ENCODE results near the gene ALPG. TPM values are rescaled to one million over a fixed set of nuclear protein-coding genes. Genes with fewer than 3 reads are reported as not detected.
"Not testable (repeated sequence)": the region's sequence is repeated elsewhere in the genome, so short reads cannot be mapped to it uniquely, and the experiment has no call there.

ALPG gene
- total and polyA plus RNA-seq, 2 donors (not counting 3 experiments of a cell fraction or from before 2014, with no cell fraction given): not detected

- TF ChIP-seq POLR2A (IDR thresholded peaks at IDR 0.05; ENCODE audit: low read depth, low read length) (no peak), MAX (IDR thresholded peaks at IDR 0.05; ENCODE audit: insufficient read depth, insufficient read length) (no peak), GATA2 (IDR thresholded peaks at IDR 0.05; ENCODE audit: insufficient read depth, insufficient read length, low read depth, low read length) (no peak), CTCF (IDR thresholded peaks at IDR 0.05; ENCODE audit: extremely low read depth in 1 of 2, insufficient read depth in 1 of 2, low read depth in 1 of 2, low read length in 2 of 2) (no peak), POLR2AphosphoS5 (IDR thresholded peaks at IDR 0.05; ENCODE audit: insufficient read depth, low read depth, low read length) (no peak), MYC (IDR thresholded peaks at IDR 0.05; ENCODE audit: low read depth, low read length) (no peak), FOS (IDR thresholded peaks at IDR 0.05; ENCODE audit: borderline replicate concordance, insufficient read depth, low read length) (no peak), EZH2 (IDR thresholded peaks at IDR 0.05; ENCODE audit: borderline replicate concordance, low read depth, low read length, severe bottlenecking) (no peak), JUN (IDR thresholded peaks at IDR 0.05; ENCODE audit: borderline replicate concordance, insufficient read depth, insufficient read length, low read depth) (no peak)
- dilution Hi-C loops (cut with MboI; ENCODE audit: extremely low pct_ligation_motif_present, low sequenced_read_pairs) (no loop called here), intact Hi-C loops (cut with micrococcal nuclease) (no loop called here)
- no peaks in the 10 kb centered on the region for H3K9me1 ChIP-seq (replicated peaks; ENCODE audit: control insufficient read depth, extremely low read depth, insufficient read depth, low read length)
- H2AFZ ChIP-seq (ENCODE audit: low read depth, low read length): no peak overlapping the region
- no peaks in the 10 kb centered on the region for H3K79me2 ChIP-seq (ENCODE audit: control insufficient read depth, insufficient read depth, low read length)
- no peak overlapping the region for H3K4me2 ChIP-seq (ENCODE audit: insufficient read depth, low read length)
- no peak overlapping the region for H3K9ac ChIP-seq (replicated peaks; ENCODE audit: extremely low read depth, insufficient read depth, low read length)
- no peak overlapping the region for H3K27ac ChIP-seq (ENCODE audit: insufficient read depth, low read depth, low read length)
- FAIRE-seq (no peak), DNase-seq (ENCODE audit: low read depth, low spot score) (no peak)
- no peaks in the 10 kb centered on the region for H3K9me3 ChIP-seq (replicated peaks; ENCODE audit: control insufficient read depth, insufficient read depth, low read length)
- no peaks in the 10 kb centered on the region for H3K4me1 ChIP-seq (ENCODE audit: control insufficient read depth, extremely low read depth, insufficient read depth, low read length)
- no peaks in the 10 kb centered on the region for H3K36me3 ChIP-seq (ENCODE audit: control insufficient read depth in 2 of 2, extremely low read depth in 1 of 2, insufficient read depth in 2 of 2, low read length in 2 of 2)
- CTCF ChIA-PET: interaction anchor here (1.7 kb wide), 1 partner anchor 20 kb away, joined by 4 read pairs; no protein-coding TSS in a partner anchor
- H4K20me1 ChIP-seq (replicated peaks; ENCODE audit: control insufficient read depth, extremely low read depth, insufficient read depth, low read length): no peaks in the 10 kb centered on the region
- no peak overlapping the region for H3K4me3 ChIP-seq (replicated peaks in 1 of 3; ENCODE audit: insufficient read depth in 1 of 3, low read depth in 1 of 3, low read length in 3 of 3)
- BruUV-seq (replicated peaks): no TSS peak
- POLR2A ChIA-PET: no interaction called here
- peaks cover 20 to 23% of the 10 kb centered on the region in 2 experiments for H3K27me3 ChIP-seq (ENCODE audit: control insufficient read depth in 2 of 2, insufficient read depth in 2 of 2, low read length in 2 of 2)
Measured at GRCh38 chr2:232393556-232393955, 13.1 kb upstream of the ALPG start.

GRCh38 chr2:232394431-232394830 lies 12.2 kb upstream of the ALPG start:
- FAIRE-seq; H3K9ac ChIP-seq (replicated peaks; ENCODE audit: extremely low read depth, insufficient read depth, low read length); intact Hi-C loops (cut with micrococcal nuclease); POLR2A ChIA-PET; dilution Hi-C loops (cut with MboI; ENCODE audit: extremely low pct_ligation_motif_present, low sequenced_read_pairs); H4K20me1 ChIP-seq (replicated peaks; ENCODE audit: control insufficient read depth, extremely low read depth, insufficient read depth, low read length); DNase-seq (ENCODE audit: low read depth, low spot score); H3K4me1 ChIP-seq (ENCODE audit: control insufficient read depth, extremely low read depth, insufficient read depth, low read length); H3K4me3 ChIP-seq (replicated peaks in 1 of 3; ENCODE audit: insufficient read depth in 1 of 3, low read depth in 1 of 3, low read length in 3 of 3); H3K27ac ChIP-seq (ENCODE audit: insufficient read depth, low read depth, low read length); H3K9me1 ChIP-seq (replicated peaks; ENCODE audit: control insufficient read depth, extremely low read depth, insufficient read depth, low read length); H3K9me3 ChIP-seq (replicated peaks; ENCODE audit: control insufficient read depth, insufficient read depth, low read length); BruUV-seq (replicated peaks); H3K79me2 ChIP-seq (ENCODE audit: control insufficient read depth, insufficient read depth, low read length); H3K36me3 ChIP-seq (ENCODE audit: control insufficient read depth in 2 of 2, extremely low read depth in 1 of 2, insufficient read depth in 2 of 2, low read length in 2 of 2); H3K4me2 ChIP-seq (ENCODE audit: insufficient read depth, low read length); H2AFZ ChIP-seq (ENCODE audit: low read depth, low read length): not testable (repeated sequence)
- peaks cover 11 to 15% of the 10 kb centered on the region in 2 experiments for H3K27me3 ChIP-seq (ENCODE audit: control insufficient read depth in 2 of 2, insufficient read depth in 2 of 2, low read length in 2 of 2)
- CTCF ChIA-PET: interaction anchor here (1.7 kb wide), 1 partner anchor 19 kb away, joined by 4 read pairs; no protein-coding TSS in a partner anchor

Data from endothelial cell of umbilical vein (primary cell).